Keratinocyte (primary cell): ENCODE measurements around the gene ADAMTS17.

ENCODE experiments used
- EZH2 ChIP-seq: IDR thresholded peaks from one replicate; pipeline ENCODE4 v1.6.1; 2012; ENCODE audit warnings: inconsistent platforms, mild to moderate bottlenecking, low read length, moderate library complexity
- TF ChIP-seq, protein P1 (sequence below), 3 experiments: IDR thresholded peaks in 1 of 3; conservative IDR thresholded peaks in 1 of 3; optimal IDR thresholded peaks in 1 of 3; 2 replicates in 2 of 3; 3 replicates in 1 of 3; pipeline versions ENCODE3 to v1.5.1; 2011; ENCODE audit warnings: low read length in 3 of 3, mild to moderate bottlenecking in 3 of 3, moderate library complexity in 2 of 3, control low read depth in 1 of 3, inconsistent platforms in 1 of 3; ENCODE audit not compliant: insufficient read depth in 2 of 3; ENCODE audit errors: extremely low read depth in 1 of 3

DNA sequence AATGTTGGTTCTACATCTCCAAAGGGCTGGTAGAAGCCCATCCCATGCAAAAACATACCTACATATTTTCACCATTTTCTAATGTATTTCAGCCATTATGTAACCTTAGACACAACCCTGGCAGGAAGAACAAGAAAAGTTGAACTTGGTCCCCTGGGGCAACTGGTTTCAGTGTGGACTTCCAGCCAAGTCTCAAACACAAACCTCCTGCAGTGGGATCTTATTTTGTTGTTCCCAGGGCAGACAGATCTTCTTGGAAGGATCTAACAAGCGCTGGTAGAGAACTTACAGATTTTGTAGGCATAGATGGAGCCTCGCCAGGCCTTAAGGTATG lies 96.3 kb downstream of the ADAMTS17 start:
- TF ChIP-seq EZH2, result no peak
- TF ChIP-seq, protein P1, sequence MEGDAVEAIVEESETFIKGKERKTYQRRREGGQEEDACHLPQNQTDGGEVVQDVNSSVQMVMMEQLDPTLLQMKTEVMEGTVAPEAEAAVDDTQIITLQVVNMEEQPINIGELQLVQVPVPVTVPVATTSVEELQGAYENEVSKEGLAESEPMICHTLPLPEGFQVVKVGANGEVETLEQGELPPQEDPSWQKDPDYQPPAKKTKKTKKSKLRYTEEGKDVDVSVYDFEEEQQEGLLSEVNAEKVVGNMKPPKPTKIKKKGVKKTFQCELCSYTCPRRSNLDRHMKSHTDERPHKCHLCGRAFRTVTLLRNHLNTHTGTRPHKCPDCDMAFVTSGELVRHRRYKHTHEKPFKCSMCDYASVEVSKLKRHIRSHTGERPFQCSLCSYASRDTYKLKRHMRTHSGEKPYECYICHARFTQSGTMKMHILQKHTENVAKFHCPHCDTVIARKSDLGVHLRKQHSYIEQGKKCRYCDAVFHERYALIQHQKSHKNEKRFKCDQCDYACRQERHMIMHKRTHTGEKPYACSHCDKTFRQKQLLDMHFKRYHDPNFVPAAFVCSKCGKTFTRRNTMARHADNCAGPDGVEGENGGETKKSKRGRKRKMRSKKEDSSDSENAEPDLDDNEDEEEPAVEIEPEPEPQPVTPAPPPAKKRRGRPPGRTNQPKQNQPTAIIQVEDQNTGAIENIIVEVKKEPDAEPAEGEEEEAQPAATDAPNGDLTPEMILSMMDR (optimal IDR thresholded peaks at IDR 0.05 in 1 of 3, IDR thresholded peaks at IDR 0.05 in 1 of 3, conservative IDR thresholded peaks at IDR 0.05 in 1 of 3; ENCODE audit: extremely low read depth in 1 of 3, insufficient read depth in 2 of 3, low read length in 3 of 3), result no peak
